Colonic mucosa (tissue), 4 donors: Measurements from ENCODE around the gene MRTFA. TPM values are rescaled to one million over a fixed set of nuclear protein-coding genes. Genes with fewer than 3 reads are reported as not detected.

ENCODE experiments used
- DNase-seq: peaks from one replicate; pipeline ENCODE4 v3.0.0-alpha.2; 2020
- H3K27ac ChIP-seq: fragments of 200-600 bp; one replicate; pipeline ENCODE4 v1.8.0; 2021
- H3K27me3 ChIP-seq: fragments of 200-600 bp; one replicate; pipeline ENCODE4 v1.8.0; 2021
- H3K36me3 ChIP-seq: fragments of 200-600 bp; one replicate; pipeline ENCODE4 v1.8.0; 2021
- H3K4me1 ChIP-seq: fragments of 200-600 bp; one replicate; pipeline ENCODE4 v1.8.0; 2021; ENCODE audit warnings: mild to moderate bottlenecking
- H3K4me3 ChIP-seq: fragments of 200-600 bp; one replicate; pipeline ENCODE4 v1.8.0; 2021
- H3K9ac ChIP-seq, 2 donors: one replicate each; pipeline ENCODE4 v1.7.0; 2013; ENCODE audit warnings: control low read depth in 2 of 2, low read depth in 2 of 2, low read length in 2 of 2
- H3K9me3 ChIP-seq: fragments of 200-600 bp; one replicate; pipeline ENCODE4 v1.8.0; 2021
- CTCF ChIP-seq: fragments of 200-600 bp; IDR thresholded peaks from one replicate; pipeline ENCODE4 v1.8.0; 2022; ENCODE audit warnings: antibody characterized with exemption, mild to moderate bottlenecking
- intact Hi-C: fragments of 100-400 bp; cut with DNase I; formaldehyde crosslinking; loops from one replicate; pipeline ENCODE4 v1.14.1; 2022
- total RNA-seq, 2 donors: library from RNA; stranded (reverse); fragmentation: NEBNext Ultra II Directional in 1 of 2; extraction: Animal tissue kit (Norgen Biotek cat#: 25700) in 1 of 2; gene quantifications; one replicate each; pipeline ENCODE4 v1.2.1, GENCODE V29; 2021
- donor health status: healthy.
- donor health status: DM: no; HTN: no; CAD: no.
- donor health status: DM: no; HTN: no; CAD: no.

The MRTFA gene
- total RNA-seq, 2 donors from 2014 or later: 31.9 to 35.6 TPM

DNA sequence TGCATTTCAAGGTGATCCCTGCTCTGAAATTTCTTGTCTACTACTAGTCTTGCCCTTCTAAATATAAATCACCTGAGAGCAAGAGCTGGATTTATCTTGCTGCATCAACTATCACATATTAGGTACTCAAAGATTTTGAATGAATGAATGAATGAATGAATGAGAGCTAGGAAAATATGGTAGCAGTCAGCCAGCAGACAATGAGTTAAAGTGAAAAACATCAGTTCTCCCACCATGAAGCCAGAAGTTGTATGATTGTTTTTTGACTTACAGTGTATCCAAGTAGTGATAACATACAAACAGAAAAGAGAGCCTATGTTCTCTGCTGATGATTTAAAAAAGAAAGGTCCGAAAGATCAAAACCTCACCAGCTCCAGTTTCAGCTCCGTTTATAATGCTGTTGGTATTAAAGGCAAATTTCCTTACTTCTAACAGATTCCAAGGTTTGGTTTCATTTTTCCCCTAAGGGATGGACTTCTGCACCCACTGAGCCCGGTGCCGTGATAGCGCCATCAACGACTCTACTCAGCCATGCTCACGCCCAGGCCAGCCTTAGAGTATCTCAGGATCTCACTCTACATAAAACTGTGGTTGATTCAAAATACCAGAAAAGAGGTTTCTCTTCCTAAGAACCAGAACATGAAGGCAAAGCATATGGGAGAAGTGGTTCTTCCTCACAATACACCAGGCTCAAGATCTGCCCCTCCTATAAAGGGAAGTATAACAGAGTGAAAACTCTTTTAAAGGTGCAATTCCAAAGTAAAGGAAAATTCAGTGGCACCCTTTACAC is 174.1 kb downstream of the MRTFA start:
- Histone ChIP-seq H3K9ac (peak overlapping the region in 1 of 2 donors; percentile 16), H3K4me1 (no peaks in the 10 kb centered on the region), H3K9me3 (no peaks in the 10 kb centered on the region), H3K27me3 (no peaks in the 10 kb centered on the region), H3K27ac (peak overlapping the region; percentile 37), H3K36me3 (no peaks in the 10 kb centered on the region), H3K4me3 (peak overlapping the region; percentile 22)
- TF ChIP-seq CTCF: no peak
- intact Hi-C loops: no loop called here
- DNase-seq: no peak

DNA sequence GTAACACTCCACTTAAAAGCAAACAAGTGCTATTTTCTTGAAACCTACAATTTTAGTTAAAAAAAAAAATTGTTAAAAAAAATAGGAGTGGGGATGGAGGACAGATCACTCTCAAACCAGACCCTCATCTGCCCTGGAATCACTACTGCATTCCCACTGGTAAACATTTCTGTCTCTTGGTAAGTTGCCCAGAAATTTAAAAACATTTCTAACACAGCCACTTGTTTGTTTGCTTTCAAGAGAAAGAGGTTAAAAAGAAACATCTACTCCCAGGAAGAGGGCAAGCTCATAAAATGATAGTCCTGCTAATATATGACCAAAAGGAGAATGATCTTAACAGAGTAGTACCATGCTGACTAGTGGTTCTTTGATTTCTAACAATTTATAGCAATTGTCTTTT is 182.8 kb downstream of the MRTFA start:
- Histone ChIP-seq H3K4me1 (no peaks in the 10 kb centered on the region), H3K36me3 (no peaks in the 10 kb centered on the region), H3K9me3 (no peaks in the 10 kb centered on the region), H3K4me3 (no peak overlapping the region), H3K27me3 (no peaks in the 10 kb centered on the region), H3K9ac (no peak overlapping the region), H3K27ac (no peak overlapping the region)
- TF ChIP-seq CTCF: no peak
- intact Hi-C loops: no loop called here
- DNase-seq: no peak

- Histone ChIP-seq H3K4me1 (no peaks in the 10 kb centered on the region), H3K36me3 (no peaks in the 10 kb centered on the region), H3K4me3 (no peak overlapping the region), H3K9me3 (no peaks in the 10 kb centered on the region), H3K27ac (no peak overlapping the region), H3K27me3 (no peaks in the 10 kb centered on the region), H3K9ac (no peak overlapping the region)
- intact Hi-C loops: no loop called here
- TF ChIP-seq CTCF: no peak
- DNase-seq: no peak
These were observed 183.6 kb downstream of the MRTFA start for GRCh38 chr22:40452730-40453487.

- no peaks in the 10 kb centered on the region for H3K27me3 ChIP-seq
- TF ChIP-seq CTCF: no peak
- H3K9me3 ChIP-seq: no peaks in the 10 kb centered on the region
- H3K4me3 ChIP-seq: no peak overlapping the region
- no peak overlapping the region for H3K9ac ChIP-seq
- H3K36me3 ChIP-seq: no peaks in the 10 kb centered on the region
- H3K4me1 ChIP-seq: no peaks in the 10 kb centered on the region
- intact Hi-C loops: no loop called here
- DNase-seq: no peak
- no peak overlapping the region for H3K27ac ChIP-seq
These were observed 185.3 kb downstream of the MRTFA start for GRCh38 chr22:40451210-40451609.

GRCh38 chr22:40450616-40451015 is 185.9 kb downstream of the MRTFA start:
- no peaks in the 10 kb centered on the region for H3K27me3 ChIP-seq
- intact Hi-C loops: no loop called here
- H3K27ac ChIP-seq: no peak overlapping the region
- TF ChIP-seq CTCF: no peak
- no peaks in the 10 kb centered on the region for H3K36me3 ChIP-seq
- H3K9ac ChIP-seq: no peak overlapping the region
- no peaks in the 10 kb centered on the region for H3K4me1 ChIP-seq
- no peak for DNase-seq
- H3K4me3 ChIP-seq: no peak overlapping the region
- no peaks in the 10 kb centered on the region for H3K9me3 ChIP-seq
